Measurements from ENCODE around the gene TCP10L.
"Not testable (repeated sequence)": the region's sequence is repeated elsewhere in the genome, so short reads cannot be mapped to it uniquely, and the experiment has no call there.

DNA sequence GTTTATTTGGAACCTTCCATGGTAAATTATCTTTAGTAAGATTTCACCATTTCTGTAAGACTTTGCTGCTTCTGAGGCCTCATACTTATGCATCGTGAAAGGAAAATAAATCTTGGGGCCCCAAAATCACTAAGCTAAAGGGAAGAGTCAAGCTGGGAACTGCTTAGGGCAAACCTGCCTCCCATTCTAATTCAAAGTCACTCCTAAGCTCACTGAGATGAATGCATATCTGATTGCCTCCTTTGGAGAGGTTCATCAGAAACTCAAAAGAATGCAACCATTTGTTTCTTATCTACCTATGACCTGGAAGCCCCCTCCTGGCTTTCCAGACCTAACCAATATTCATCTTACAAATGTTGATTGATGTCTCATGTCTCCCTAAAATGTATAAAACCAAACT, 23.8 kb downstream of the TCP10L start:
- not testable (repeated sequence) for TF ChIP-seq POLR2A, CTCF (IDR thresholded peaks at IDR 0.05)

Data from tibial nerve (tissue), 3 donors.